ENCODE data around the gene AOPEP.

GRCh38 chr9:94851467-94851866 is 125.0 kb downstream of the AOPEP start:
- no peak for TF ChIP-seq CTCF (IDR thresholded peaks at IDR 0.05 in 4 of 5, conservative IDR thresholded peaks at IDR 0.05 in 1 of 5)
- TF ChIP-seq POLR2A (IDR thresholded peaks at IDR 0.05), result no peak
